ENCODE data around the gene FLOT2.

The FLOT2 gene

DNA sequence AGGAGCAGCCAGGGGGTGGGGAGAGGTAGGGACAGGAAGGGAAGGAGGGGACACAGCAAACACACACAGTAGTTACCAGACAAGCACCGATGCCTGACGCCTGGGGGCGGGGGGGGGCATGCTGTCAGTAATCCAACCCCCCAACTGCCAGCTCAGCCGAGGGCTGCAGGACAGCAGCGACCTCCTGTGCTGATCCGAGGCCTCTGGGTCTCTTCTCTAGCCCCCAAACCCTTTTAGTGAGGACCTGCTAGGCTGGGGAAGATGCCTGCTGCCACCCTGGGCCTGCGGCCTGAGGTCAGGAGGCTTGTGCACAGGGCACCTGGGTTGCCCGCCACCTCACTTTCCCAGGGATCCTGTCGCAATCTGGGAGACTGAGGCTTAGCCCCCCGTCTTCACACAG is 11.6 kb downstream of the FLOT2 start:
- DNase-seq (ENCODE audit: low read depth) = no peak
- H3K4me3 ChIP-seq (ENCODE audit: low read length) = no peak overlapping the region
- TF ChIP-seq, protein P1, sequence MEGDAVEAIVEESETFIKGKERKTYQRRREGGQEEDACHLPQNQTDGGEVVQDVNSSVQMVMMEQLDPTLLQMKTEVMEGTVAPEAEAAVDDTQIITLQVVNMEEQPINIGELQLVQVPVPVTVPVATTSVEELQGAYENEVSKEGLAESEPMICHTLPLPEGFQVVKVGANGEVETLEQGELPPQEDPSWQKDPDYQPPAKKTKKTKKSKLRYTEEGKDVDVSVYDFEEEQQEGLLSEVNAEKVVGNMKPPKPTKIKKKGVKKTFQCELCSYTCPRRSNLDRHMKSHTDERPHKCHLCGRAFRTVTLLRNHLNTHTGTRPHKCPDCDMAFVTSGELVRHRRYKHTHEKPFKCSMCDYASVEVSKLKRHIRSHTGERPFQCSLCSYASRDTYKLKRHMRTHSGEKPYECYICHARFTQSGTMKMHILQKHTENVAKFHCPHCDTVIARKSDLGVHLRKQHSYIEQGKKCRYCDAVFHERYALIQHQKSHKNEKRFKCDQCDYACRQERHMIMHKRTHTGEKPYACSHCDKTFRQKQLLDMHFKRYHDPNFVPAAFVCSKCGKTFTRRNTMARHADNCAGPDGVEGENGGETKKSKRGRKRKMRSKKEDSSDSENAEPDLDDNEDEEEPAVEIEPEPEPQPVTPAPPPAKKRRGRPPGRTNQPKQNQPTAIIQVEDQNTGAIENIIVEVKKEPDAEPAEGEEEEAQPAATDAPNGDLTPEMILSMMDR (IDR thresholded peaks at IDR 0.05; ENCODE audit: insufficient read depth, low read depth, low read length, missing control alignments) = no peak

DNA sequence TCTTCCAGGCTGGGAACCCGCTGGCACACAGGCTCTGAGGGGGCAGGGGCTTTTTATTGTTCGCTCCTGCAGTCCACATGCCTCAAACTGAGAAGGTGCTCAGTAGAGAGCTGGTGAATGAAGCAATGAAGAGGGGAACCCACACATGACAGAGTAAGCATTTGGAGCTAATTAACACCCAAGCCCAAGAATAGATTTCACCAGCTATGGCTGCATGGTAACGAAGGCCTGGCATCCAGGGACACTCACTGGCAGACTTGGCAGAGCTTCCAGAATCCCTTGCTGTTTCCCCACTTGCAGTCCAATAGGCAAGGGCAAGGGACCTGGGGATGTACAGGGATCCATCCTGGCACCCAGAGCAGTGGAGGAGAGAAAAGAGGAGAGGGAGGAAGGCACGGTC is 12.2 kb downstream of the FLOT2 start:
- no peak for DNase-seq (ENCODE audit: low read depth)
- TF ChIP-seq, protein P1 (IDR thresholded peaks at IDR 0.05; ENCODE audit: insufficient read depth, low read depth, low read length, missing control alignments) = no peak
- no peak overlapping the region for H3K4me3 ChIP-seq (ENCODE audit: low read length)

DNA sequence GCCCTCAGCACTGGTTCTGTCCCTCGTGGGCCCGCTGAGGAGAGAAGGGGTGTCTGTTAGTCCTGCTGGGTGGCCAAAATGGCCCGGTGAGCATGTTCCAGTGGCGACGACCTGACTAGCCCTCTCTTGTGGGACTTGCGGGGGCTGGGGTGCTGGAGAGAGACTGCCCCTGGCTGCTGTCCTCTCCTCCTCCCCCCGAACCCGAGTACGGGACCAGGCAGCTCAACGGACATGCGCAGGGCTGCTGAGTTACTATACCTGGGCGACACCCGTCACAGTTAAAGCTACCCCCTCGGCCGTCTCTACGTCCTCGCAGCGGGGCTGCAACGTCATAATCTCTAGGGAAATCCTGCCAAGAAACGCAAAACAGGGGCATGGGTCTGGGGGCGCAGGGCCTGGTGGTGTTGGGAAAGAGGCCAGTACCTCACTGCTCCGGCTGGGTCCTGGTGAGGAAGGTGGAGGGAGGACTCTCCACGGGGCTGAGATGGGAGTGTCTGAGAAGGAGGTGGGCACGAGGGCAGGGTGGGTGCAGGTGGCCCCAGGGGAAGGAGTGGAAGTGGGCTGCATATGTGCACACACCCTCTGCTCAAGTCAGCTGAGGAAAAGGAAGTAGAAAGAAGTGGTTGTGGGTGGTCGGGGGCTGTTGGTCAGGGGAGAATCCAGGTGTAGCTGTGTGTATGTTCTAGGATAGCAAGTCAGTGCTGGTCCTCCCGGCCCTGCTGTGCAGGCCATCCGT is 13.4 kb downstream of the FLOT2 start:
- no peak overlapping the region for H3K4me3 ChIP-seq (ENCODE audit: low read length)
- no peak for DNase-seq (ENCODE audit: low read depth)
- TF ChIP-seq, protein P1 (IDR thresholded peaks at IDR 0.05; ENCODE audit: insufficient read depth, low read depth, low read length, missing control alignments) = no peak

DNA sequence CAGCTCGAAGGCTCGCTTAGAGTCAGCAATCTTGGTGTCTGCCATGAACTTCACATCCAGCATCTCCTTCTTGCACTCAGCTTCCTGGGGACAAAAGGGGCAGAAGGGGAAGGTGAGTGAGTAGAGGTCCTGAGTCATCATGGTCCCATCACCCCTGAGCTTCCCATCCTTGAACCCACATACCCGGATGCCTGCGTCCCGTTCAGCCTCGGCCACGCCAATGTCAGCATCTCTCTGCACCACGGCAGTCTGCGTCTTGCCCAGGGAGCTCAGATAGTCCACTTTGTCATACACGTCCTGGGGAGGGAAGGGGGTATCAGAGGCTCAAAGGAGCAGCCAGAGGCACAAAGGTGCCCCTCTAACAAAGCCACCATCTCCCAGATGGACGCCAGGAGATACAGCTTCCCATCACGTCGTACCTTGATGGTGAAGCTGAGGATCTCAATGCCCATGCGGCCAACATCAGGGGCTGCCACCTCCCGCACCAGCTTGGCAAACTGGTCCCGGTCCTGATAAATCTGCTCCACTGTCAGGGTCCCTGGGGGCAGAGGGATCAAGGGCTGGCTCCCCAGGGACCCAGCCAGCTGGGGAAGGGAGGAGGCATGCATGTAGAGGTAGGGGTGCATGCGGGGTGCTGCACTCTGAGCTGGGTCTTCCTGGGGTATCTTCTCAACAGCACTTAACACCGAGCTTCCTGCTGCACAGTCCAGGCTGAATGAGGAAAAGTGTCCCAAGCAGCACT is 15.2 kb downstream of the FLOT2 start:
- no peak overlapping the region for H3K4me3 ChIP-seq (ENCODE audit: low read length)
- TF ChIP-seq, protein P1 (IDR thresholded peaks at IDR 0.05; ENCODE audit: insufficient read depth, low read depth, low read length, missing control alignments) = no peak
- no peak for DNase-seq (ENCODE audit: low read depth)

GRCh38 chr17:28881533-28882056 is 15.9 kb downstream of the FLOT2 start:
- no peak overlapping the region for H3K4me3 ChIP-seq (ENCODE audit: low read length)
- TF ChIP-seq, protein P1 (IDR thresholded peaks at IDR 0.05; ENCODE audit: insufficient read depth, low read depth, low read length, missing control alignments) = no peak
- no peak for DNase-seq (ENCODE audit: low read depth)

DNA sequence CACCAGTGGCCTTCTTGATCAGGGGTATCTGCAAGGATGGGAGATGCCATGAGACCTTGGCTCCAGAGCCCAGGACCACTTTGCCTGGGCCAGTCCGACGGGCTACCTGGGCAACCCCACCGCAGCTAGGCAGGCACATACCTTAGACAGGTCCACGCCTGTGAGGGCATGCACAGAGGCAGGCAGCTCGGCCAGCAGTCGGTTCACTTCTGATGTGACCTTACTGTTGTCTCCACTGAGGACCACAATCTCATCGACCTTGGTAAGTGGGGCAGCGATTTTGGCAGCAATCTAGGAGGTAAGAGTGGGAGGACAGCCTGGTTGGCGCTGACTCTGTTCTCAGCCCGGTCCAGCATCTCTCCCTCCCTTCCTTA is 17.0 kb downstream of the FLOT2 start:
- peak; percentile 82 for DNase-seq (ENCODE audit: low read depth)
- TF ChIP-seq, protein P1 (IDR thresholded peaks at IDR 0.05; ENCODE audit: insufficient read depth, low read depth, low read length, missing control alignments) = no peak
- H3K4me3 ChIP-seq (ENCODE audit: low read length) = no peak overlapping the region

Data from epithelial cell of esophagus (primary cell).